ENCODE data around the gene THSD1. TPM values are rescaled to one million over a fixed set of nuclear protein-coding genes. Genes with fewer than 3 reads are reported as not detected.

The THSD1 gene
- total and polyA plus RNA-seq, 9 of the 15 experiments (the other 6 are each of a cell fraction or from before 2014, with no cell fraction given): 0.01 to 0.11 (median 0.04) TPM; not detected in 2

DNA sequence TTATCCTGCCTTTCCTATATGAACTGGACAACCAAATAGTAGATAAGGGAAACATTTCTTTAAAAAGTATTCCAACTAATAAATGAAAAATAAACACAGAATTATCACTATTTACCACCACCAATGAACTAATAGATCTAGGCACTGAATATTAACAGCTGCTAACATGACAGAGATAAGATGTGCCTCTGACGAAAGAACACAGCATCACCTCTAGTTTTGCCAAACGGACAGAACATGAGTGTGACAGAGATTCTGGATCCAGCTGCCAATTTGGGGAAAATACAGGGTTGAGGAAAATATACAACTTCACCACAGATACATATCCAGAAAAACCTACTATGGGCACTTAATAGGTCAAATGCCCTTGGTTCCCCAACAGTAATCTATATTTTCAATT lies 26.5 kb upstream of the THSD1 start:
- Histone ChIP-seq H3K4me2 (ENCODE audit: insufficient read depth, low read length) (no peak overlapping the region), H3K27ac (ENCODE audit: extremely low read depth, low read depth, low read length) (no peak overlapping the region), H3K9me1 (ENCODE audit: control insufficient read depth, insufficient read depth, low read length) (no peaks in the 10 kb centered on the region), H2AFZ (ENCODE audit: low read depth, low read length) (no peak overlapping the region), H3K4me1 (replicated peaks in 1 of 2; ENCODE audit: control insufficient read depth in 2 of 2, insufficient read depth in 2 of 2, low read length in 2 of 2) (peaks cover 0 to 5% of the 10 kb centered on the region in 2 experiments; a peak in 2 of 5 replicates), H3K4me3 (no peak overlapping the region), H3K27me3 (ENCODE audit: control insufficient read depth in 2 of 2, insufficient read depth in 2 of 2, low read length in 2 of 2) (no peaks in the 10 kb centered on the region), H3K79me2 (ENCODE audit: control insufficient read depth, insufficient read depth, low read length) (no peaks in the 10 kb centered on the region), H4K20me1 (replicated peaks; ENCODE audit: control insufficient read depth, insufficient read depth, low read length) (no peaks in the 10 kb centered on the region), H3K36me3 (ENCODE audit: control insufficient read depth, insufficient read depth, low read length) (peaks cover 55% of the 10 kb centered on the region; the same call in 2 of the 3 replicates), H3K9ac (ENCODE audit: insufficient read depth in 1 of 2, low read depth in 2 of 2, low read length in 2 of 2) (no peak overlapping the region), H3K9me3 (replicated peaks; ENCODE audit: control insufficient read depth, insufficient read depth, low read depth, low read length) (no peaks in the 10 kb centered on the region)
- ATAC-seq: no peak
- CTCF ChIA-PET (ENCODE audit: low intra/inter-chr PET ratio): no interaction called here
- WGBS (ENCODE audit: insufficient coverage, low coverage, missing lambda C conversion rate): 83% methylated on average over 2 of the region's 2 CpGs
- POLR2A ChIA-PET: no interaction called here
- in situ Hi-C loops (cut with MboI): no loop called here
- intact Hi-C loops (cut with micrococcal nuclease): no loop called here
- TF ChIP-seq, protein P1, sequence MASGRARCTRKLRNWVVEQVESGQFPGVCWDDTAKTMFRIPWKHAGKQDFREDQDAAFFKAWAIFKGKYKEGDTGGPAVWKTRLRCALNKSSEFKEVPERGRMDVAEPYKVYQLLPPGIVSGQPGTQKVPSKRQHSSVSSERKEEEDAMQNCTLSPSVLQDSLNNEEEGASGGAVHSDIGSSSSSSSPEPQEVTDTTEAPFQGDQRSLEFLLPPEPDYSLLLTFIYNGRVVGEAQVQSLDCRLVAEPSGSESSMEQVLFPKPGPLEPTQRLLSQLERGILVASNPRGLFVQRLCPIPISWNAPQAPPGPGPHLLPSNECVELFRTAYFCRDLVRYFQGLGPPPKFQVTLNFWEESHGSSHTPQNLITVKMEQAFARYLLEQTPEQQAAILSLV (tag; IDR thresholded peaks at IDR 0.05): no peak
- TF ChIP-seq, protein P2, sequence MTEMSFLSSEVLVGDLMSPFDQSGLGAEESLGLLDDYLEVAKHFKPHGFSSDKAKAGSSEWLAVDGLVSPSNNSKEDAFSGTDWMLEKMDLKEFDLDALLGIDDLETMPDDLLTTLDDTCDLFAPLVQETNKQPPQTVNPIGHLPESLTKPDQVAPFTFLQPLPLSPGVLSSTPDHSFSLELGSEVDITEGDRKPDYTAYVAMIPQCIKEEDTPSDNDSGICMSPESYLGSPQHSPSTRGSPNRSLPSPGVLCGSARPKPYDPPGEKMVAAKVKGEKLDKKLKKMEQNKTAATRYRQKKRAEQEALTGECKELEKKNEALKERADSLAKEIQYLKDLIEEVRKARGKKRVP (CRISPR knock-in tag; IDR thresholded peaks at IDR 0.05): no peak
- TF ChIP-seq, protein P3, sequence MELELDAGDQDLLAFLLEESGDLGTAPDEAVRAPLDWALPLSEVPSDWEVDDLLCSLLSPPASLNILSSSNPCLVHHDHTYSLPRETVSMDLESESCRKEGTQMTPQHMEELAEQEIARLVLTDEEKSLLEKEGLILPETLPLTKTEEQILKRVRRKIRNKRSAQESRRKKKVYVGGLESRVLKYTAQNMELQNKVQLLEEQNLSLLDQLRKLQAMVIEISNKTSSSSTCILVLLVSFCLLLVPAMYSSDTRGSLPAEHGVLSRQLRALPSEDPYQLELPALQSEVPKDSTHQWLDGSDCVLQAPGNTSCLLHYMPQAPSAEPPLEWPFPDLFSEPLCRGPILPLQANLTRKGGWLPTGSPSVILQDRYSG (tag; conservative IDR thresholded peaks at IDR 0.05; ENCODE audit: low read depth): no peak
- TF ChIP-seq CREBBP (IDR thresholded peaks at IDR 0.05; ENCODE audit: low read depth, low read length) (no peak), MECOM (CRISPR knock-in tag; IDR thresholded peaks at IDR 0.05) (no peak), ZNF253 (CRISPR knock-in tag; conservative IDR thresholded peaks at IDR 0.05) (no peak), ZNF778 (CRISPR knock-in tag; IDR thresholded peaks at IDR 0.05) (no peak), MXI1 (IDR thresholded peaks at IDR 0.05; ENCODE audit: low read depth, low read length) (no peak), RBM17 (IDR thresholded peaks at IDR 0.05; ENCODE audit: borderline replicate concordance, low read depth, low read length) (no peak), C11orf30 (IDR thresholded peaks at IDR 0.05; ENCODE audit: low read depth) (no peak)
- TF ChIP-seq, protein P4, sequence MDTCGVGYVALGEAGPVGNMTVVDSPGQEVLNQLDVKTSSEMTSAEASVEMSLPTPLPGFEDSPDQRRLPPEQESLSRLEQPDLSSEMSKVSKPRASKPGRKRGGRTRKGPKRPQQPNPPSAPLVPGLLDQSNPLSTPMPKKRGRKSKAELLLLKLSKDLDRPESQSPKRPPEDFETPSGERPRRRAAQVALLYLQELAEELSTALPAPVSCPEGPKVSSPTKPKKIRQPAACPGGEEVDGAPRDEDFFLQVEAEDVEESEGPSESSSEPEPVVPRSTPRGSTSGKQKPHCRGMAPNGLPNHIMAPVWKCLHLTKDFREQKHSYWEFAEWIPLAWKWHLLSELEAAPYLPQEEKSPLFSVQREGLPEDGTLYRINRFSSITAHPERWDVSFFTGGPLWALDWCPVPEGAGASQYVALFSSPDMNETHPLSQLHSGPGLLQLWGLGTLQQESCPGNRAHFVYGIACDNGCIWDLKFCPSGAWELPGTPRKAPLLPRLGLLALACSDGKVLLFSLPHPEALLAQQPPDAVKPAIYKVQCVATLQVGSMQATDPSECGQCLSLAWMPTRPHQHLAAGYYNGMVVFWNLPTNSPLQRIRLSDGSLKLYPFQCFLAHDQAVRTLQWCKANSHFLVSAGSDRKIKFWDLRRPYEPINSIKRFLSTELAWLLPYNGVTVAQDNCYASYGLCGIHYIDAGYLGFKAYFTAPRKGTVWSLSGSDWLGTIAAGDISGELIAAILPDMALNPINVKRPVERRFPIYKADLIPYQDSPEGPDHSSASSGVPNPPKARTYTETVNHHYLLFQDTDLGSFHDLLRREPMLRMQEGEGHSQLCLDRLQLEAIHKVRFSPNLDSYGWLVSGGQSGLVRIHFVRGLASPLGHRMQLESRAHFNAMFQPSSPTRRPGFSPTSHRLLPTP (IDR thresholded peaks at IDR 0.05; ENCODE audit: borderline replicate concordance, extremely low read depth, insufficient read length): no peak
- BruUV-seq (replicated peaks): no TSS peak
- DNase-seq (ENCODE audit: extremely low read depth in 1 of 4, low spot score in 3 of 4): no peak
- no peak for FAIRE-seq

All from K562 (cell line).